HG02981 (cell line): ENCODE measurements around the gene CXCR4.

Source experiments
- ATAC-seq: cut with Tn5 transposase; IDR thresholded peaks from one replicate; pipeline ENCODE4 v1.9.1; 2021; ENCODE audit warnings: mild to moderate bottlenecking, moderate library complexity; ENCODE audit not compliant: unreplicated experiment

The CXCR4 gene

DNA sequence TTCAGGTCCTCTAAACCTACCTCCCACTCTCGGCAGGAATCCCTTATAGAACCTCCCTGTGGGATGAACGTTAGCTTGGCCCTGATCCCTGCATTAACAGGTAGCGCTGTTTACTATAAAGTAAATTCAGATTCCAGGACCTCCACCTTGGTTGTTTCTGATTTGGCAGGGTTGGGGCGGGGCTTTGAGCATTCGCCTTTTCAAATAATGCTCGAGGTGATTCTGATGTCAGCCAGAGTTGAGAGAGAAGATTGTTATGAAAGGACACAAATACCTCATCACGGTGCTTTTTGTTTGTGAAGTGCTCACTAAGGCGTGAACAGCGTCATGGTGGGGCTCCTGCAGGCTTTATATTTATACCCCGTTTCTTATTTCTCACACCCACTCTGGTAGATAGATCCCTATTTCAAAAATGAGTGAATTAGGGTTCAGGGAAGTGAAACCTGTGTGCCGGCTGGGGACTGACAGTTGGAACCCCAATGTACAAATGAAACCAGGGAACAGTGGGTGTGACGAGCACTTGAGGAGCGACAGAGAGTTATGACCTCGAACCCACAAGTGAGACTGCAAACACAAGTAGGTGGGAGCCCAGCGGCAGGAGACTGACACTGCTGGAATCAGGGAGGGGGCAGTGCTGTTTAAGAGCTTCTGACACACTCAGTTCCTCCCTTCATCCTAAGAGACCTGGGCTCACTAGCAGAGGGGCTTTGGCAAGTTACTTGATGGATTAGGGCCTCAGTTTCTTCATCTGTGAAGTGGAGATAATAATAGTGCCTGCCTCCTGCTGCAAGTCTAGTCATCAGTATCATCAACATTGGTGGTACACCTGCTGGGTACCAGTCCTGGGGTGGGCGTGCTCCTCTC is 14.2 kb upstream of the CXCR4 start:
- ATAC-seq: peak; percentile 64

- peak; percentile 0 for ATAC-seq
These were observed 13.6 kb upstream of the CXCR4 start for GRCh38 chr2:136131484-136131960.

DNA sequence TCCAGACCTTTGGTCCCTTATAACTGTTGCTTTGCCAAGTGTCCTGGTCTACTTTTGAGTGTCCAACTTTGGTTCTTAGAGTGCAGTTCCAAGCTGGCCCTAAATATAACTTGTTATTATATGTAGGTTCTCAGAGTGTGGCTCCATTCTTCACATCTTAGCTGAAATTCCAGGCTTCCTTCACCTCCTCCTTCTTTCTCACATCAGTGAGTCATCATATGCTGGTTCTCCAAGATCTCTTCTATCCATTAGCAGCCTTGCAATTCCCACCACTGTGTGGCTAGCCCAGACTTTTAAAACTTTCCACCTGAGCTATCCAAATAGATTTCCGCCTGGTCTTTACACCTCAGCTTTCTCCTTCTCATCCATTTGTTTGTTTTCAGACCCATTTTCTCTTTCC is 12.6 kb upstream of the CXCR4 start:
- no peak for ATAC-seq

DNA sequence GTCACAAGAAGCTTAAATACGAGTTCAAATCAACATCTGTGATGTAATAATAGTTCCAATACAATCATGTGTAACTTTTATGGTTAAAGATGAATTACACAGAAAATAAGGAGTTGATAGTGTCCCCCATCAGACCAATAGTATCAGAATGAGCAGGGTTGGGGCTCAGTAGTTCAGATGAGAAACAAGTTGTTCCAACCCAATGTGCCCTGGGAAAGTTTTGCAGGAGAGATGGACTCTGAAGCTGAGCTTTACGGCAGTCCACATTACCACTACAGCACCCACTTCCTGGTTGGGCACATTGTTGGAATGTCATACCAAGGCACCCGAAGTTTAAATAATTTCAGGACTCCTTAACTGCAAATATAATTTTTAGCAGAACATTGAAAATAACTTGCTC is 12.1 kb upstream of the CXCR4 start:
- no peak for ATAC-seq

DNA sequence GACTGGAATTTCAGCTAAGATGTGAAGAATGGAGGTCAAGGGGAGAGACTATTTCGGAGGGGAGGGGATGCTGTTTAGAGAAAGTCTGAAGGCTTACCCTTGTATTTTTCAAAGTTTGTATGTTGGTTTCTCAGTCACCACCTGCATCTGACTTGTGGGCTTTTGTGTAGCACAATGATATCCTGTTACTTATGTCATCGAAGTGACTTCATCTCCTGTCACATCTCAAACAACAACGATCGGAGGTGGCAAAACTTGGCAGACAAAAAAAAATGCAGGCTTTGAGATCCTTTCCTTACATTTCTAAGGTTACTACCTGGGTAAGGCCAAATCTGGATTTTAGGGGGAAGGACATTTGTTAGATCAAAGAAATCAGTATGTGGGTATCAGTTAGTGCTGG is 11.7 kb upstream of the CXCR4 start:
- no peak for ATAC-seq

- ATAC-seq: no peak
These were observed 11.0 kb upstream of the CXCR4 start for GRCh38 chr2:136128905-136129304.

DNA sequence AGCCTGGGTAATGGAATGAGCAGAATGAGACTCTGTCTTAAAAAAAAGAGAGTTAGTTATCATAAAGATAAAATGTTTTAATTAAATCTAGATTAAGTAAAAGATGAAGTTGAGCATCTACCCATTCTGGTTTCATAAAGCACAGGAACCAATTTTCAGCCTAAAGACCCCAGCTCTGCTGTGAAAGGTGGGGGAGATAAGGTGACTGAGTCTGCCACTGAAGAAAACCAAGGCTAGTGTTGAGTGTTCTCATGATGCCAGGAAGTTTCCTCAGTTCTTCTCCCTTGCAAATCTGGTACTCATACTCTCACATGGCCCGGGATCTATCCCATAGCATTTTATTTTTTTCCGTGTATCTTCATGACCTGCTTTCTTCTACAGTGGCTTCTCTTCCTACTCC is 10.4 kb upstream of the CXCR4 start:
- no peak for ATAC-seq

- no peak for ATAC-seq
These were observed 9.4 kb upstream of the CXCR4 start for GRCh38 chr2:136127356-136127755.

DNA sequence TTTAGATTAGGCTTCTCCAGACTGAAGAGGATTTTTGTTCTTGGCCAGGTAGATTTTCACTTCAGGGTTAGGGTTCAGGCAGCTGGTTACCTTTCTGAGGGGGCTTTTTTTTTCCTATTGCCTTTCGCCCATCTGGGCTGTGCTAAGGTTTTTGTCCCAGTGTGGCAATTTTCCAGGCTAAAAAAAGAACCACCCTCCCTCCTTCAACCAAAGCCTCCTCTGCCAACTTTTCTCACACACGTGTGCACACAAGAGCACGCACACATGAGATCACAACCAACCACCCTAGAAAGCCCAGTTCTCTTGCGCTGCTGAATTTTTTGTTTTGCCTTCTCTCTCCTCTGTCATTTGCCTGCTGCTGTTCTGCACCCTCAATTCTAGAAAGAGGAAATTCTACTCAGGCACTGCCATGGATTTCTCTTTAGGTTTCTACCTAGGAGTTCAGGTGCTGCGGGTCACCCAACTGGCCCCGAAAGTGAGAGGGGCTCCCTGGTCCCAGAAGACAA is 8.5 kb upstream of the CXCR4 start:
- no peak for ATAC-seq

GRCh38 chr2:136126021-136126420 is 8.1 kb upstream of the CXCR4 start:
- no peak for ATAC-seq

DNA sequence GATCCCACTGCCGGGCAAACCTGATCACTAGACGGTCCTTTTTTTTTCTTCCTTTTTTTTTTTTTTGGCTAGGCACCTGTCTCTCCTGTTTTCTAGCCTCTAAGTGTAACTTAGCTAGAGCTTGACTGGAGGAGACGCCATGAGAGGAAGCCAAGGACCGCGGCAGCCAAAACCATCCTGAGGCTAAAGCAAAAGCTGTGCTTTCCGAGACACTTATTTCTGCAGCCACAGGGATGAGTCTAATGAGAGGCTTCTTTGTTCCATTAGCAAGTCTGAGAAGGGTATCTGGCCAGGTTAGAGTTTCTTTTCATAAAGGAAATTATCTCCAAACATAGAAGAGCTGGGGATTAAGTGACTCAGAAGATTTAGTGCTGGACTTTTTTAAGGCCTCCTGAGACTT is 7.3 kb upstream of the CXCR4 start:
- ATAC-seq: no peak

DNA sequence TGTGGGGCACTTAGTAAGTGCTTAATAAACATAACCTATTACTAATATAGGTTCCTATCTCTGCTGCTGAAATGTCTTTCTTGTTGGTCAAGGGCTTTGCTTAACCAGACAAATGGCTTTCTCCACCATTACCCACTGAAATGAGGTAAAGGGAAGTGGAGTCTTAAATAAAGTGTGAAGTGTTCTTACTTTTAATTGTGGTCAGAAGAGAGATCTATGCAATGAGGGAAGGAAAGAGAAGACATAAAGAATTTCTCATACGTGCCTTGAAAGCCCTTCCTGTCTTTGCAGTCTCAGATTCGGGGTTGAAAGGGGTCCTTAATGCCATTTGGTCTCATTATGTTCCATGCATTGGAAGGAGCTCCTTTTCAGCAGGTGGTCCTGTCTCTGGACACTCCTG is 6.9 kb upstream of the CXCR4 start:
- ATAC-seq: no peak

- ATAC-seq: no peak
These were observed 4.7 kb upstream of the CXCR4 start for GRCh38 chr2:136122661-136123060.

DNA sequence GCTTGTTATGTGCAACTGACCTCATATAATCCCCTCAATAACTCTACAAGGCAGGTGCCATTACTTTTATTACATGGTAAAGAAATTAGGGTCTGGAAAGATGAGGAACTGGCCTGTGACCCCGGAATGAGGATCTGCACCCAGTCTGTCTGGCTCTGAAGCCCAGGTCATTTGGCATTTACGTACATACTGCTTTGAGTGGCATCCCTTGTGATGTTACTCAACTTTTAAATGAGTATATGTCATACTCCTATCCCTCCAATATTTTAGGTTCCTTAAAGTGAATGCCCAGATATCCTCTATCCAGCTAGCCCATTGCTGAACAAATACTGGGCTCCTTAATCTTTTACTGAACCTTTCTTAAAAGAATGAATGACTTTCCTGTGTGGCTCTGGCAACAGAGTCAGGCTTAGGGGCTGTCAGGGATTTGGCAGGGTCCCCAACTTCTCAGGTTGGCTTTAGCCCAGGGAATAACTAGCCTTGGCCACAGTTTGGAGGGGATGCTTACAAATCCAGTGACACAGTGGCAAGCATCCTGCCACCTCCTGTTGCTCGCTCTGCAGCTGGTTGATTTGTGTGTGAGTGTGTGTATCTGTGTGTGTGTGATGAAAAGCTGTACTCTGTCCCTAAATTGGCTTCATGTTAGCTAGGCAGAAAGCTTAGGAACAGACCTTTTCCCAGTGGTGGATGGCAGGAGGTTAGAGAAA is 3.4 kb upstream of the CXCR4 start:
- ATAC-seq: no peak

DNA sequence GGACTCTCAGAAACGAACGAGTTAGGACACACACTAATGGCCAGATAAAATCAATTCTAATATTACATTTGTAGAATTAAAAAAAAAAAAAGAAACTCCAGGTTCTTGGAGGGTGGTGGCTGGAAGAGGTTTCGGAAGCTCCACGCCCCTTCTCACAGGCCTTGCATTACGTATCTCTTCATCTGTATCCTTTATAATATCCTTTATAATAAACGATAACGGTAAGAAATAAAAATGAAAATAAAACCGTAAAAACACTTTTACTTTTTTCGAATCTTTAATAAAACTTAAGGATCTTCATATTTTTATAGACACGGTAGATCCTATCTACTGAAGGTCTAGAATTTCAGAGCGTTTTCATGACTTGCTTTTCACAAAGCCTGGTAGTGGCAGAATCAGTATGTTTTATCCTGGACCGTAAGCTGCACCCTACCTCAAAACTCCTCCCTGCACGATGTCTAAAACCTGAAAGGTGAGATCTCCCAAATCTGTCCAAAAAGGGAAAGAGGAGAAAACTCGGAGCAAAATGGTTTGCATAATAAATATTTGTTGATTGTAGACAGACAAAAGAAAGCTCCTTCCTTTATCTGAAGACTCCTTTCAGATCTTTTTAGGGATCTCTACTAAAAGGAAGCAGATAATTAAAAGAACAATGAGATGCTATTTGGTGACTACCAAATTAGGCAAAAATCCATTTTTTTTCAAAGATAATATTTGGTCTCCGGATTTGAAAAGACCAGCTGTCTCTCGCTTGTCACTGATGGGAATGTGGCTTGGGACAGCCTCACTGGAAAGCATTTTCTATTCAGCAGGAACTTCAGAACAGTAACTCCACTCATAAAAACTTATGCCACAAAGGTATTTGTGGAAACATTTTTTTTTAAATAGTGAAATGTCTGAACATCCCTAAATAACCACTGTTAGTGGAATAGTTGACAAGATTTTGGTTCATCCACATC is 2.0 kb upstream of the CXCR4 start:
- no peak for ATAC-seq

GRCh38 chr2:136118819-136119716 is 1.1 kb upstream of the CXCR4 start:
- ATAC-seq: peak; percentile 21

DNA sequence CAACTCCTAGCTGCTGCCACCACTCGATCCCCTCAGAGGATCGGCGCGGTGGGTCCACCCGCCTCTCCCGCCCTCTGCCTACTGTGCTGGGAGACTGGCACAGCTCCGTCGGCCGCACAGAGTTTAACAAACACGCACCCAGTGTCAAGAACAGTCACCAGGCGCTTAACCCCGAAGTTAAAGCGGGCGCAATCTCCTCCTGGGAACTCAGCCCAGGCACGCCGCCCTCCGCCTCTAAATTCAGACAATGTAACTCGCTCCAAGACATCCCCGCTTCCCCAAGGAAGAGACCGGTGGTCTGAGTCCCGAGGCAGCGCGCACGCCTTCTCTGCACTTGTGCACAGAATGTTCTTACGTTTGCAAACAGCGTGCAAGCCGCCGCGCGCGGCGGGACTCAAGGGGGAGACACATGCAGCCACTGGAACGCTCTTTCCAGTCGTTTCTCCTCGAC is 533 bp downstream of the CXCR4 start:
- peak; percentile 10 for ATAC-seq

GRCh38 chr2:136116813-136117390 is 1.0 kb downstream of the CXCR4 start:
- peak; percentile 60 for ATAC-seq

- ATAC-seq: no peak
These were observed 1.7 kb downstream of the CXCR4 start for GRCh38 chr2:136116151-136116812.
